GM12878 (cell line): Measurements from ENCODE around the gene TNFRSF8.

ENCODE experiments used
- BRCA1 ChIP-seq: IDR thresholded peaks from 2 replicates; pipeline ENCODE4 v1.6.1; 2011; ENCODE audit warnings: low read depth, low read length, improper control_type of control experiment
- CHD1 ChIP-seq: IDR thresholded peaks from 2 replicates; pipeline ENCODE4 v1.6.1; 2012; ENCODE audit warnings: low read depth, low read length, improper control_type of control experiment
- ETV6 ChIP-seq, 2 experiments: fragments of 450-650 bp in 1 of 2; IDR thresholded peaks in 1 of 2; conservative IDR thresholded peaks in 1 of 2; 2 replicates each; pipeline ENCODE4 v1.6.1; 2014; ENCODE audit warnings: antibody characterized with exemption in 1 of 2, borderline replicate concordance in 1 of 2, low read depth in 1 of 2, mild to moderate bottlenecking in 1 of 2, moderate library complexity in 1 of 2
- EZH2 ChIP-seq: IDR thresholded peaks from 2 replicates; pipeline ENCODE4 v1.6.1; 2012; ENCODE audit warnings: low read depth, mild to moderate bottlenecking, control low read depth, inconsistent platforms, low read length, borderline replicate concordance; ENCODE audit not compliant: control insufficient read depth
- HDGF ChIP-seq: fragments of 450-650 bp; IDR thresholded peaks from 2 replicates; pipeline ENCODE4 v1.6.1; 2016; ENCODE audit warnings: antibody characterized with exemption
- NFIC ChIP-seq: IDR thresholded peaks from 2 replicates; pipeline ENCODE4 v1.6.1; 2012; ENCODE audit warnings: low read depth, mild to moderate bottlenecking, inconsistent platforms, low read length, moderate library complexity
- RBBP5 ChIP-seq: fragments of 200-600 bp; sonication (generic); conservative IDR thresholded peaks from 2 replicates; pipeline ENCODE4 v1.6.1; 2016
- RFX5 ChIP-seq: IDR thresholded peaks from 2 replicates; pipeline ENCODE4 v1.6.1; 2011; ENCODE audit warnings: low read depth, low read length, improper control_type of control experiment
- SMC3 ChIP-seq: IDR thresholded peaks from 2 replicates; pipeline ENCODE4 v1.6.1; 2011; ENCODE audit warnings: low read length, improper control_type of control experiment, borderline replicate concordance
- TF ChIP-seq, protein P1 (sequence below): IDR thresholded peaks from 2 replicates; pipeline ENCODE4 v1.6.1; 2012; ENCODE audit warnings: mild to moderate bottlenecking, low read depth, low read length
- TF ChIP-seq, protein P2 (sequence below): fragments of 450-650 bp; IDR thresholded peaks from 2 replicates; pipeline ENCODE4 v1.6.1; 2017; ENCODE audit warnings: antibody characterized with exemption, mild to moderate bottlenecking, moderate library complexity
- TF ChIP-seq, protein P3 (sequence below): IDR thresholded peaks from 2 replicates; pipeline ENCODE4 v1.6.1; 2012; ENCODE audit warnings: low read depth, low read length, improper control_type of control experiment
- TF ChIP-seq, protein P4 (sequence below): fragments of 450-650 bp; IDR thresholded peaks from 2 replicates; pipeline ENCODE4 v1.6.1; 2017; ENCODE audit warnings: mild to moderate bottlenecking, moderate library complexity
- TF ChIP-seq, protein P5 (sequence below): IDR thresholded peaks from 2 replicates; pipeline ENCODE4 v1.6.1; 2011; ENCODE audit warnings: low read depth, mild to moderate bottlenecking, low read length, moderate library complexity, borderline replicate concordance; ENCODE audit errors: extremely low read depth

DNA sequence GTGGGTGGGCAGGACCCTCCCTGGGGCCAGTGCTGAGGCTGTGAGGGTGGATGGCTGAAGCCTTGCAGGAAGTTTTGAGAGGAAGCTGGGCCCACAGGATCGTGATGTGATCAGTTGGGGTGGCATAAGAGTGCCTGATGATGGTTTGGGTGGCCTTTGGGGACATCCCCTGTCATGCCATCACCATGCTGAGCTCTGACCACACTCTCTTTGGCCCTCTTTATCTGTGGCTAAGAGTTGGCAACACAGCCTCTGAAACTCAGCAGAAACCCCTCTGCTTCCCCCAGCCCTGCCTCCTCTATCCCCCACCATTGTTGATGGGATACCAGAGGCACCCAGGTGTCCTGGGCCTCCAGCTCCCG is 24.0 kb upstream of the TNFRSF8 start:
- TF ChIP-seq BRCA1 (no peak), EZH2 (no peak), SMC3 (no peak), HDGF (0 out of 2 replicates have a peak, but pooled peaks have one; percentile 3), NFIC (no peak), ETV6 (conservative IDR thresholded peaks at IDR 0.05 in 1 of 2, IDR thresholded peaks at IDR 0.05 in 1 of 2; ENCODE audit: borderline replicate concordance in 1 of 2, low read depth in 1 of 2) (no peak), CHD1 (no peak), RBBP5 (no peak), RFX5 (no peak)
- TF ChIP-seq, protein P1, sequence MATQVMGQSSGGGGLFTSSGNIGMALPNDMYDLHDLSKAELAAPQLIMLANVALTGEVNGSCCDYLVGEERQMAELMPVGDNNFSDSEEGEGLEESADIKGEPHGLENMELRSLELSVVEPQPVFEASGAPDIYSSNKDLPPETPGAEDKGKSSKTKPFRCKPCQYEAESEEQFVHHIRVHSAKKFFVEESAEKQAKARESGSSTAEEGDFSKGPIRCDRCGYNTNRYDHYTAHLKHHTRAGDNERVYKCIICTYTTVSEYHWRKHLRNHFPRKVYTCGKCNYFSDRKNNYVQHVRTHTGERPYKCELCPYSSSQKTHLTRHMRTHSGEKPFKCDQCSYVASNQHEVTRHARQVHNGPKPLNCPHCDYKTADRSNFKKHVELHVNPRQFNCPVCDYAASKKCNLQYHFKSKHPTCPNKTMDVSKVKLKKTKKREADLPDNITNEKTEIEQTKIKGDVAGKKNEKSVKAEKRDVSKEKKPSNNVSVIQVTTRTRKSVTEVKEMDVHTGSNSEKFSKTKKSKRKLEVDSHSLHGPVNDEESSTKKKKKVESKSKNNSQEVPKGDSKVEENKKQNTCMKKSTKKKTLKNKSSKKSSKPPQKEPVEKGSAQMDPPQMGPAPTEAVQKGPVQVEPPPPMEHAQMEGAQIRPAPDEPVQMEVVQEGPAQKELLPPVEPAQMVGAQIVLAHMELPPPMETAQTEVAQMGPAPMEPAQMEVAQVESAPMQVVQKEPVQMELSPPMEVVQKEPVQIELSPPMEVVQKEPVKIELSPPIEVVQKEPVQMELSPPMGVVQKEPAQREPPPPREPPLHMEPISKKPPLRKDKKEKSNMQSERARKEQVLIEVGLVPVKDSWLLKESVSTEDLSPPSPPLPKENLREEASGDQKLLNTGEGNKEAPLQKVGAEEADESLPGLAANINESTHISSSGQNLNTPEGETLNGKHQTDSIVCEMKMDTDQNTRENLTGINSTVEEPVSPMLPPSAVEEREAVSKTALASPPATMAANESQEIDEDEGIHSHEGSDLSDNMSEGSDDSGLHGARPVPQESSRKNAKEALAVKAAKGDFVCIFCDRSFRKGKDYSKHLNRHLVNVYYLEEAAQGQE, result no peak
- TF ChIP-seq, protein P2, sequence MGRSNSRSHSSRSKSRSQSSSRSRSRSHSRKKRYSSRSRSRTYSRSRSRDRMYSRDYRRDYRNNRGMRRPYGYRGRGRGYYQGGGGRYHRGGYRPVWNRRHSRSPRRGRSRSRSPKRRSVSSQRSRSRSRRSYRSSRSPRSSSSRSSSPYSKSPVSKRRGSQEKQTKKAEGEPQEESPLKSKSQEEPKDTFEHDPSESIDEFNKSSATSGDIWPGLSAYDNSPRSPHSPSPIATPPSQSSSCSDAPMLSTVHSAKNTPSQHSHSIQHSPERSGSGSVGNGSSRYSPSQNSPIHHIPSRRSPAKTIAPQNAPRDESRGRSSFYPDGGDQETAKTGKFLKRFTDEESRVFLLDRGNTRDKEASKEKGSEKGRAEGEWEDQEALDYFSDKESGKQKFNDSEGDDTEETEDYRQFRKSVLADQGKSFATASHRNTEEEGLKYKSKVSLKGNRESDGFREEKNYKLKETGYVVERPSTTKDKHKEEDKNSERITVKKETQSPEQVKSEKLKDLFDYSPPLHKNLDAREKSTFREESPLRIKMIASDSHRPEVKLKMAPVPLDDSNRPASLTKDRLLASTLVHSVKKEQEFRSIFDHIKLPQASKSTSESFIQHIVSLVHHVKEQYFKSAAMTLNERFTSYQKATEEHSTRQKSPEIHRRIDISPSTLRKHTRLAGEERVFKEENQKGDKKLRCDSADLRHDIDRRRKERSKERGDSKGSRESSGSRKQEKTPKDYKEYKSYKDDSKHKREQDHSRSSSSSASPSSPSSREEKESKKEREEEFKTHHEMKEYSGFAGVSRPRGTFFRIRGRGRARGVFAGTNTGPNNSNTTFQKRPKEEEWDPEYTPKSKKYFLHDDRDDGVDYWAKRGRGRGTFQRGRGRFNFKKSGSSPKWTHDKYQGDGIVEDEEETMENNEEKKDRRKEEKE, result no peak
- TF ChIP-seq, protein P3, sequence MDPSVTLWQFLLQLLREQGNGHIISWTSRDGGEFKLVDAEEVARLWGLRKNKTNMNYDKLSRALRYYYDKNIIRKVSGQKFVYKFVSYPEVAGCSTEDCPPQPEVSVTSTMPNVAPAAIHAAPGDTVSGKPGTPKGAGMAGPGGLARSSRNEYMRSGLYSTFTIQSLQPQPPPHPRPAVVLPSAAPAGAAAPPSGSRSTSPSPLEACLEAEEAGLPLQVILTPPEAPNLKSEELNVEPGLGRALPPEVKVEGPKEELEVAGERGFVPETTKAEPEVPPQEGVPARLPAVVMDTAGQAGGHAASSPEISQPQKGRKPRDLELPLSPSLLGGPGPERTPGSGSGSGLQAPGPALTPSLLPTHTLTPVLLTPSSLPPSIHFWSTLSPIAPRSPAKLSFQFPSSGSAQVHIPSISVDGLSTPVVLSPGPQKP, result no peak
- TF ChIP-seq, protein P4, sequence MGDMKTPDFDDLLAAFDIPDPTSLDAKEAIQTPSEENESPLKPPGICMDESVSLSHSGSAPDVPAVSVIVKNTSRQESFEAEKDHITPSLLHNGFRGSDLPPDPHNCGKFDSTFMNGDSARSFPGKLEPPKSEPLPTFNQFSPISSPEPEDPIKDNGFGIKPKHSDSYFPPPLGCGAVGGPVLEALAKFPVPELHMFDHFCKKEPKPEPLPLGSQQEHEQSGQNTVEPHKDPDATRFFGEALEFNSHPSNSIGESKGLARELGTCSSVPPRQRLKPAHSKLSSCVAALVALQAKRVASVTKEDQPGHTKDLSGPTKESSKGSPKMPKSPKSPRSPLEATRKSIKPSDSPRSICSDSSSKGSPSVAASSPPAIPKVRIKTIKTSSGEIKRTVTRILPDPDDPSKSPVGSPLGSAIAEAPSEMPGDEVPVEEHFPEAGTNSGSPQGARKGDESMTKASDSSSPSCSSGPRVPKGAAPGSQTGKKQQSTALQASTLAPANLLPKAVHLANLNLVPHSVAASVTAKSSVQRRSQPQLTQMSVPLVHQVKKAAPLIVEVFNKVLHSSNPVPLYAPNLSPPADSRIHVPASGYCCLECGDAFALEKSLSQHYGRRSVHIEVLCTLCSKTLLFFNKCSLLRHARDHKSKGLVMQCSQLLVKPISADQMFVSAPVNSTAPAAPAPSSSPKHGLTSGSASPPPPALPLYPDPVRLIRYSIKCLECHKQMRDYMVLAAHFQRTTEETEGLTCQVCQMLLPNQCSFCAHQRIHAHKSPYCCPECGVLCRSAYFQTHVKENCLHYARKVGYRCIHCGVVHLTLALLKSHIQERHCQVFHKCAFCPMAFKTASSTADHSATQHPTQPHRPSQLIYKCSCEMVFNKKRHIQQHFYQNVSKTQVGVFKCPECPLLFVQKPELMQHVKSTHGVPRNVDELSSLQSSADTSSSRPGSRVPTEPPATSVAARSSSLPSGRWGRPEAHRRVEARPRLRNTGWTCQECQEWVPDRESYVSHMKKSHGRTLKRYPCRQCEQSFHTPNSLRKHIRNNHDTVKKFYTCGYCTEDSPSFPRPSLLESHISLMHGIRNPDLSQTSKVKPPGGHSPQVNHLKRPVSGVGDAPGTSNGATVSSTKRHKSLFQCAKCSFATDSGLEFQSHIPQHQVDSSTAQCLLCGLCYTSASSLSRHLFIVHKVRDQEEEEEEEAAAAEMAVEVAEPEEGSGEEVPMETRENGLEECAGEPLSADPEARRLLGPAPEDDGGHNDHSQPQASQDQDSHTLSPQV, result no peak
- TF ChIP-seq, protein P5, sequence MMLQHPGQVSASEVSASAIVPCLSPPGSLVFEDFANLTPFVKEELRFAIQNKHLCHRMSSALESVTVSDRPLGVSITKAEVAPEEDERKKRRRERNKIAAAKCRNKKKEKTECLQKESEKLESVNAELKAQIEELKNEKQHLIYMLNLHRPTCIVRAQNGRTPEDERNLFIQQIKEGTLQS, result no peak
